Ureter (tissue), 1 donor: ENCODE results near the gene TEX53. TPM values are rescaled to one million over a fixed set of nuclear protein-coding genes. Genes with fewer than 3 reads are reported as not detected.
A peak's percentile ranks its signal among the peaks of the same experiment; 100 is the strongest.

ENCODE experiments used
- DNase-seq: peaks from one replicate; pipeline ENCODE4 v3.0.0-alpha.2; 2020; ENCODE audit warnings: low spot score
- total RNA-seq: library from RNA; stranded (reverse); gene quantifications from one replicate; pipeline ENCODE4 v1.2.4, GENCODE V29; 2023
- donor health status: DM: yes; HTN: yes; CAD: no.

TEX53 gene
- total RNA-seq, 1 donor from 2014 or later: not detected

DNA sequence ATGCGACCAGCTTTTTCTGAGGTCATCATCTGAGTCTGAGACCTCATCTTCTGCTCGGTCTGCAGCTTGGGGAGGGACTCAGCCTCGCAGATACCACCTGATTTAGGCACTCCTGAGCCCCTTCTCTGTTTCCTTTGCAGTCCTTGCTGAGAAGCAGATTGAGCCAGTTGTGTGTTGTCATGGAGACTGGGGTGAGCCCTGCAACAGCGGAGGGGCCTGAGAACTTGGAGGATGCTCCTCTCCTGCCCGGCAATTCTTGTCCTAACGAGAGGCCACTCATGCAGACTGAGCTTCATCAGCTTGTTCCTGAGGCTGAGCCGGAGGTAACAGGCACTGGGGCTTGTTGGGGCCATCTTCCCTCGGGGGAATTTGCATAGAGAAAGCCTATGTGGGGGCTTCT, 19.2 kb downstream of the TEX53 start:
- no peak for DNase-seq

DNA sequence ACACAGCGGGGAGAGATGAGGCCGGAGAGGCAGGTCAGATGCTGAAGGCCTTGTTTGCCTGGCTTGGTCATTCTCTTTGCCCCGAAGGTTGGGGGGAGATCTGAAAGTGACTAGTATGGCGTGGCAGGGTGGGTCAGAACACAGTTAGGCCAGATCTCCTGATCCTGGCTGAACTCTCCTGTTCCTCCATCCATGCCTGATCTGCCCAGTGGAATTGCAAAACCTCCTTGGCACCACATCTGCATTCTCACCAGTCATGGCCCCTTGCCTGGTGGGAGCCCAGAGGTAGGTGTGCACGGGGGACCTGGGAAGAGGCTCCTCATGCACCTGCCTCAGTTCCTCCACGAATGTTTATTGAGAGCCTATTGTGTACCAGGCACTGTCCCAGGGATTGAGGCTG, 23.2 kb downstream of the TEX53 start:
- no peak for DNase-seq

- no peak for DNase-seq
Measured at GRCh38 chr9:114633438-114634089, 24.0 kb downstream of the TEX53 start.

- DNase-seq: no peak
Measured at GRCh38 chr9:114631166-114631565, 26.4 kb downstream of the TEX53 start.

DNA sequence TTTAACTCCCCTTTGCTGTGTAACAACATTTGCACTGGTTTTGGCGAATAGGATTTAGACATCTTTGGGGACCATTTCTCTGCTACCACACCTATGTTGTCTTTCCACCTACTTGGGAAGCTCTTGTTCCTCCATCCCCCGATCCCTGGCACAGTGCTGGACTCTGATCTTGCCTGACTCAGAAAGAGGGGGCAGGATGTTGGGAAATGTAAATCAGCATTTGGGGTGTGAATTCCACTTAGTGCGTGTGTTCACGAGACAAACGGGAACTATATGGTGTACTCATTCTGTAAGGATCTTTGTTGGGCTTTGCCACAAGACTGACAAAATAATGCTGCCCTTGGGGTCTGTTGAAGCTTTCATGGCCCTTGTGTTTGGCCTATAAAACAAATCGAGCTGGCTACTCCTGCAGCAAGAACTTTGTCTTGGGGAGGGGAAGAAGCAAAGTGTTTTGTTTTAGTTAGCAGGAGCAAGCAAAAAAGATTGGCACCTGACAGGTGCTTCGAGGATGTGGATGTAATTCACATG, 28.0 kb downstream of the TEX53 start:
- DNase-seq: no peak

- DNase-seq: no peak
Measured at GRCh38 chr9:114627553-114627952, 30.1 kb downstream of the TEX53 start.

GRCh38 chr9:114626415-114627020, 31.1 kb downstream of the TEX53 start:
- DNase-seq: no peak

DNA sequence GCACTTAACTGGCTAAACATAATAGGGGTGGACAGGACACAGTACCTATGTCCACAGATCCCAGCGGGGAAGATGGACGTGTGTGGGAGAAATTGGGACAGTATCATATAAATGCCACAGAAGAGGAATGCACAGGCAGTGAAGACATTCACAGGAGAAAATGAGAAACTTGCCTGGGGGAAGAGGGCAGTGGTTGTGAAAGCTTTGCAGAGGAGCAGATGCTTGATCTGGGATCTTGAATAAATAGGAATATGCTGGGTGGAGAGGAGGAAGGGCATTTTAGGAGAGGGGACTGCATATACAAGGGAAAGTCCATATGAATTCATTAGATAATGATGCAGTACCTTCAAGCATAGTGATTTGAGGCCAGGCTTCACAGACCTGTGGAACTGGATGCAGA, 32.9 kb downstream of the TEX53 start:
- DNase-seq: no peak

DNA sequence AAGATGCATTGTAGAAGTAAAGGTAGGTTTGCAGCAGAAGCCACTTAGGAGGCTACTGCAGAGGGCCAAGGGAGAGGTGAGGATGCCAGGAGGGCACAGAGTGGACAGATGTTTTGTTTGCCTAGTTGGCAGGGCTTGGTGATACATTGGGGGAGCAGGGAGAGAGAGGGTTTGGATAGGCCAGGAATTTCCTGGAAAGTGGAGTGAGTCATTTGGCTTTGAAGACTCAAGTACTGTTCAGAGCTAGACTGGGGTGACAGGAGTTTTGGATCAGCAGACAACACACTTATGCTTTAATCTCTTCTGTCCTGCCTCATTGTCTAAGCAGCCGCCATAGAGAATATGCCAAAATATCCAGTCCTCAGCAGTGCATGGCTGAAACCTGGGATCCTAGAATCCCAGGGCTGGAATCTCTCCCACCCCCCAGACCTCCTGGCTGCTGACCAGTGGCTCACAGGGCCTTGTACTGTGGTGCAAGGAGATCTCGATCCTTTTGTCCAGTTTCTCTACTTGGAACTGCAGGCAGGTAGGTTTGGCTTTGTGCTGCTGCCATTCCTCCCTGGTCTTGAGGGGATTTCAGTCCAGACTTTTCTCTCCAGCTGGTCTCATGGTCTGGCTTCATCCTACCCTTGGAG, 35.5 kb downstream of the TEX53 start:
- no peak for DNase-seq

DNA sequence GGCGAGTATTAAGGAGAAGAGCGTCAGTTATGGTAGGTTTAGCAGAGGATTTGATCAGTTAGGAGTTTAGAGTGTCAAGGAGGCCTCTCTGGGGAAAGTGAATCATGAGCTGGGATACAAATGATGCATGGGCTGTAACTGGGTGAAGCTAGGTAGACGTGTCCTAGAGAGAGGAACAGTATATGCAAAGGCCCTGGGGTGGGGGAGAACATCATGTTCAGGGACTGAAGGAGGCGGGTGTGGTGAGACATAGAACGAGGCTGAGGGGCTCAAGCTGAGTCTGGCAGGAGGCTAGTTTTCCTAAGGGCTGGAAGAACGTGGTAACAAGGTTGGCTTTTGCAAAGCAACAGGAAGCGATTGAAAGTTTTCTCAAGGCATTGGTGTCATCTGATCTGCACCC, 36.0 kb downstream of the TEX53 start:
- DNase-seq: no peak

GRCh38 chr9:114619191-114619761, 38.3 kb downstream of the TEX53 start:
- no peak for DNase-seq

DNA sequence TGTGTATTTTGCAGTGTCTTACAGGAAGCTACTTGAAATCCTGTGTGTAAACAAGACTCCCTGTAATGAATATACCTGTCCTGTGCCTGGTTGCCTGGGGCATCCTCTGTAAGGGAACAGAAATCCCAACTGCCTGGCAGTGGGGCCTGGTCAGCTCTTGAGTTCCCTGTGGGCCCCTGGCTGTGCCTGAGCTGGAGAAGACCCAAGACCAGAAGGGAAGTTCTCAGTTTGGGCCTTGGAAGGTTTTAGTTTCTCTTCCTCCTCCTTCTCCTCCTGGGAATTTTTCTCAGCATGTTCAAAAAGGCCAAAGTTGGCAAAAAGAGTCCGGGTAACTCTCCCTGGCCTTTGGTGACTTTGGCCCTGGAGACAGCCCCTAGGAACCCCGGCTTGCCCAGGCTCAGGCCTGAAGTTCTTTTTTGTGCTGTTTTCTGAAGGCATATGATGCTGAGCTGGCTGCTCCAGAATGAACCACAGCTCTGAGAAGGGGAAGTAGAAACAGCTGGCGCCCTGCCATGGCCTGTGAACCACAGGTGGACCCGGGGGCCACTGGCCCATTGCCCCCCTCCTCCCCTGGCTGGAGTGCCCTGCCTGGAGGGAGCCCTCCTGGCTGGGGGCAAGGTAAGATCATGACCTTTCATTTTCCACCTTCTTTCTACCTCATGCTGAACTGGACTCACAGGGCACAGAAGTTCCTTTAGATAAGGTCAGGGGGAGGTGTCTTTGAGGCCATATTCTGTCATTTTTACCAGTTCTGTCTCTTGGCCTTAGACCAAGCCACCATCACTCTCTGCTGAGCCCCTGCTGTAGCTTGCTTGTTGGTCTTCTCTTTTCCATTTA, 40.7 kb downstream of the TEX53 start:
- DNase-seq: peak; percentile 61

- no peak for DNase-seq
Measured at GRCh38 chr9:114614373-114614772, 43.2 kb downstream of the TEX53 start.

GRCh38 chr9:114613919-114614318, 43.7 kb downstream of the TEX53 start:
- DNase-seq: no peak

DNA sequence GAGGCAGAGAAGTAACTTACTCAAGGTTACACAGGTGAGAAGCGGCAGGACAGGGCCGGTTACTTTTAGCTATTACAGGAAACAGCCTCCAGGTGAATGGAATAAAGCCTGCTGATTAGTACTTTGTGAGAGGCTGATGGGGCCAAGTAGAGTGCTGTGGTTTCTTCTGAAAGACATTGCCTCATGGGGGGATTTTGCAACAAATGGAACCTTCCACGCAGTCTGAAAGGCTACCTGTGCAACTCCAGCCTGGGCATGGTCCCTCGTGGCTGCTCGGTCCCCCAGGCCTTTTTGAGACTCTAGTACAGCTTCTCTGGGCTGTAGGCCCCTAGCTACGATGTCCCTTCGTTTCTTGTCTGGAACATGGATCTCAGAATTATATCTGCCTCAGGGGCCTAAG, 44.5 kb downstream of the TEX53 start:
- no peak for DNase-seq

DNA sequence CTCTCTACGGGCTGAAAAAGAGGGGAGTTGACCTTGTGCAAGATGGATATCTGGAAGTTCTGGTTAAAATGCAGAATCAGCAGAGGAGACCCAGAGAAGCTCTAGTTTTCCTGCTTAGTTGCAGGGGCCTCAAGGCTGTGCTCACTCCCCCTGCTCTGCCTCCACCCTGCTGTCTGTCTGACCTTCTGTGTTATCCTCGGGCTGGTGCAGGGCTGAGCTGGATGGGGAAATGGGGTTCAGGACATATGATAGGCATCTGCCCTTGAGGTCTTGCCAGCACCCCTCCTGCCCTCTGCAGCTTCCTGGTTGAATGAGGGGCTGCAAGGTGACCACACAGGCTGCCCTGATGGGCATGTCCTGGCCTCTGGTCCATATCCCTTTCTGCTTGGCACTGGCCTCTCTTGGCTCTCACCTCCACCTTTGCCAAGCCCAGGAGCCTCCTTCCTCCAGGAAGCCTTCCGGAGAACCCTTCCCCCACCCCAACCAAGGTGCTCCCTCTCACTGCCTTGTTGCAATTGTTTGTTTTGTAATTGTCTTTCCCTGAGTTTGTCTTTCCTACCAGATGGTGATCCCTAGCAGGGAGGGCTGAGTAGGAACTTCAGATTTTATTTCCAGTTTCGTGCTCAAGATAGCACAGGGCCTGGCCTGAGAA, 45.2 kb downstream of the TEX53 start:
- no peak for DNase-seq

DNA sequence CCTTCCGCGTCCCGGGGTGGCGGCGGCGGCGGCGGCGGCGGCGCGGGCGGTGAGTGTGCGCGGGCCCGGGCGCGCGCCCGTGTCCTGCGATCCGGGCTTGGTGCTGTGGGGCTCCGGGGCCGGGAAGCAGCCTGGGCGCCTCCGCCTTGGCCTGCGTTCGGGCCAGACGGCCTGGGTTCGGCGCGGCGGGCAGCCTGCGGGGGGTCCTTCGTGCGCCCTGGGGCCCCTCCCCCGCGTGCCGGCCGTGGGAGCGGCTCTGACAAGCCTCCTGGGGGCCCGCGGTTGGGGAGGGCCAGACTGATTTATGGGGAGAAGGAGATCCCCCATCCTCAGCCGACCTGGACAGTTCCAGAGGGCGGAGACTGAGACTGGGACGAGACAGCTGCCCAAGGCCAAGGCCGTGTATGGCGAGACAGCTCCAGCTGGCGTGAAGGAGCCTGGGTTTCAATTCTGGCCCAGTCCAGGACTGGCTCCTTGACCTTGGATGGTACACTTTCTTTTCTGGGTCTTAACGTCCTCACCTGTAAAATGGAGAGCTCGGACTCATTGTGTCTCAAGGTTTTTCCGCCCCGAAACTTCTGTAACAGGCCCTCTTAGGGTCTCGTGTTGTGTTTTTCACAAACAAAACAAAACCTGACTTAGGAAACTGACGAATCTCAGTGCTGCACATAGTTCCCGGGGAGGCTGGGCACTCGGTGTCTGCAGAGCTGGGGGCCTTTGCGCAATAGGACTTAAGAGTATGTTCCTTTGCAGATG, 45.9 kb downstream of the TEX53 start:
- peak; percentile 74 for DNase-seq

- DNase-seq: no peak
Measured at GRCh38 chr9:114608525-114608796, 49.1 kb downstream of the TEX53 start.

DNA sequence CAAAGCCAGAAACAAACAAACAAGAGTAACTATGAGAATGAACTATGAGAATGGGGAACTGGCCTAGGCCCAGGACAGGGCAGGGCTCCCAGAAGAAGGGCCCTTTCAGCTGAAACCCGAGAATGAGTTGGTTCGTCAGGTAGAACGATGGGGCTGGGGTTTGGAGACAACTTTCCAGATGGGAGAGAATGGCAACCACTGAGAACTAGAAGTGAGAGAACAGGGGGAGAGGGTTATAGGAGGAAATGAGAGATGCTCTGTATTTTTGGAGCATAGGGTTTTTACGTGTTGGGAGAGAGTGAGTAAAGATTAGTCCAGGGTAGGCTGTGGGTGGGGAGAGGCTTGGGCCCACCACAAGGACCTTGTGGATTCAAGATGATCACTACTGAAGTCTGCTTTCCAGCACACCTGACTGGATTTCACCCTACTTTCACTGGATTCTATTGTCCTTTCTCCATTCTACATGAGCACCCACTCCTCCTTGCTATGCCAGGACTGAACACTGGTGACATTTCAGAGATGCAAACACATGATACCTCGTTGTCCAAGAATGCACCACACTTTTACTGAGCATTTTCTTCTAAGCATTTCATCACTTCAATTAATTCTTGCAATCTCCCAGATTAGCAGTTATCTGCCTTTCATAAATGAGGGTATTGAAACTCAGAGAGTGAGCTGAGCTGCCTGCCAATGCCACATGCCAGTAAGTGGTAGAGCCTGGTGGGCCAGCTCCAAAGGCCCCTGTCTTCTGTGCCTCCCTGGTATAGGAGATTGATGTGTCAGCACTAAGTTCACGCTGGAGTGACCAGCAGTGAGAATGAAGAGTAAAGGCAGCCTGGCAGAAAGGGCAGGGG, 49.7 kb downstream of the TEX53 start:
- DNase-seq: no peak
